DND-41 (cell line): ENCODE data around the gene FBXW7.

ENCODE experiments used
- ATAC-seq: fragments of 200-7000 bp; cut with Tn5 transposase; 3 replicates; pipeline ENCODE4 v1.9.1; 2021; ENCODE audit warnings: low read depth; ENCODE audit not compliant: insufficient read depth
- DNase-seq: peaks from one replicate; pipeline ENCODE4 v3.0.0-alpha.2; 2020
- H2AFZ ChIP-seq: 2 replicates; pipeline ENCODE4 v1.6.0; 2012; ENCODE audit warnings: low read depth, low read length
- H3K27ac ChIP-seq: 2 replicates; pipeline ENCODE4 v1.5.1; 2012; ENCODE audit warnings: low read length, inconsistent platforms
- H3K27me3 ChIP-seq: fragments of 200-600 bp; sonication (generic); 2 replicates; pipeline ENCODE4 v1.6.0; 2012; ENCODE audit warnings: low read length, mild to moderate bottlenecking, inconsistent platforms; ENCODE audit not compliant: insufficient read depth, poor library complexity
- H3K36me3 ChIP-seq: 2 replicates; pipeline ENCODE4 v1.5.1; 2012; ENCODE audit warnings: low read length, inconsistent platforms; ENCODE audit not compliant: insufficient read depth
- H3K4me1 ChIP-seq: 2 replicates; pipeline ENCODE4 v1.5.1; 2012; ENCODE audit warnings: mild to moderate bottlenecking, low read length; ENCODE audit not compliant: insufficient read depth
- H3K4me2 ChIP-seq: 2 replicates; pipeline ENCODE4 v1.6.0; 2012; ENCODE audit warnings: mild to moderate bottlenecking, moderate library complexity, low read length, inconsistent platforms; ENCODE audit not compliant: insufficient read depth
- H3K4me3 ChIP-seq, 2 experiments: fragments of 200-600 bp in 1 of 2; shearing (Covaris generic) in 1 of 2; 2 replicates each; pipeline ENCODE4 v1.5.1; 2012 to 2016; ENCODE audit warnings: inconsistent platforms in 2 of 2, low read length in 2 of 2, mild to moderate bottlenecking in 2 of 2, low read depth in 1 of 2, moderate library complexity in 1 of 2
- H3K79me2 ChIP-seq: 2 replicates; pipeline ENCODE4 v1.6.0; 2012; ENCODE audit warnings: low read length, inconsistent platforms; ENCODE audit not compliant: insufficient read depth
- H3K9ac ChIP-seq: 2 replicates; pipeline ENCODE4 v1.6.0; 2012; ENCODE audit warnings: low read depth, mild to moderate bottlenecking, inconsistent platforms, low read length, moderate library complexity
- H3K9me3 ChIP-seq: 2 replicates; pipeline ENCODE4 v1.5.1; 2012; ENCODE audit warnings: low read length, moderate library complexity, mild to moderate bottlenecking, inconsistent platforms; ENCODE audit not compliant: insufficient read depth, severe bottlenecking
- H4K20me1 ChIP-seq: 2 replicates; pipeline ENCODE4 v1.6.0; 2012; ENCODE audit warnings: low read length; ENCODE audit not compliant: insufficient read depth
- EZH2 ChIP-seq: IDR thresholded peaks from 3 replicates; pipeline ENCODE4 v1.6.1; 2012; ENCODE audit warnings: borderline replicate concordance, low read depth, mild to moderate bottlenecking, moderate library complexity, low read length, inconsistent platforms; ENCODE audit not compliant: severe bottlenecking
- TF ChIP-seq, protein P1 (sequence below): IDR thresholded peaks from 2 replicates; pipeline ENCODE4 v1.5.1; 2012; ENCODE audit warnings: borderline replicate concordance, low read length, moderate library complexity, mild to moderate bottlenecking; ENCODE audit not compliant: poor library complexity, severe bottlenecking; ENCODE audit errors: extremely low read depth

The FBXW7 gene

DNA sequence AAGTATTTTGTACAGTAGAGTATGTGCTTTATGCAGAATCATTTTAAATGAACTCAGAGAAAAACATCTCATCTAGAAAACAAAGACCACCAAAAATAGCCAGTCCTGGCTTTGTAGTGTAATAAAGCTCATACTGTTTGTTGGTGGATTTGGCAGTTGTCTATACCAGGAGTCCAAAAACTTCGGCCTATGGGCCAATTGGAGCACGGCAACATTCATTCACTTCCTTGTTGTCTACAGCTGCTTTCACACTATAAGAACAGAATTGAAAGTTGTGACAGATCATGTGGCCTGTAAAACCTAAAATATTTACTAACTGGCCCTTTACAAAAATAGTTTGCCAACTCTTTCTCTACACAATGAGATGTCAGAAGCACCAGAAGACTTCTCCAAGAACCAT lies 5.3 kb downstream of the FBXW7 start:
- DNase-seq (no peak), ATAC-seq (no peak)
- Histone ChIP-seq H3K36me3 (peaks cover 8% of the 10 kb centered on the region), H3K27me3 (no peaks in the 10 kb centered on the region), H4K20me1 (peaks cover 34% of the 10 kb centered on the region), H3K4me3 (no peak overlapping the region), H3K79me2 (peaks cover 96% of the 10 kb centered on the region), H3K9me3 (no peaks in the 10 kb centered on the region), H3K27ac (no peak overlapping the region), H3K9ac (no peak overlapping the region), H2AFZ (no peak overlapping the region), H3K4me1 (peaks cover 26% of the 10 kb centered on the region), H3K4me2 (peak overlapping the region; percentile 43; the same call in 1 of the 2 replicates)
- no peak for TF ChIP-seq EZH2
- TF ChIP-seq, protein P1, sequence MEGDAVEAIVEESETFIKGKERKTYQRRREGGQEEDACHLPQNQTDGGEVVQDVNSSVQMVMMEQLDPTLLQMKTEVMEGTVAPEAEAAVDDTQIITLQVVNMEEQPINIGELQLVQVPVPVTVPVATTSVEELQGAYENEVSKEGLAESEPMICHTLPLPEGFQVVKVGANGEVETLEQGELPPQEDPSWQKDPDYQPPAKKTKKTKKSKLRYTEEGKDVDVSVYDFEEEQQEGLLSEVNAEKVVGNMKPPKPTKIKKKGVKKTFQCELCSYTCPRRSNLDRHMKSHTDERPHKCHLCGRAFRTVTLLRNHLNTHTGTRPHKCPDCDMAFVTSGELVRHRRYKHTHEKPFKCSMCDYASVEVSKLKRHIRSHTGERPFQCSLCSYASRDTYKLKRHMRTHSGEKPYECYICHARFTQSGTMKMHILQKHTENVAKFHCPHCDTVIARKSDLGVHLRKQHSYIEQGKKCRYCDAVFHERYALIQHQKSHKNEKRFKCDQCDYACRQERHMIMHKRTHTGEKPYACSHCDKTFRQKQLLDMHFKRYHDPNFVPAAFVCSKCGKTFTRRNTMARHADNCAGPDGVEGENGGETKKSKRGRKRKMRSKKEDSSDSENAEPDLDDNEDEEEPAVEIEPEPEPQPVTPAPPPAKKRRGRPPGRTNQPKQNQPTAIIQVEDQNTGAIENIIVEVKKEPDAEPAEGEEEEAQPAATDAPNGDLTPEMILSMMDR, result no peak

DNA sequence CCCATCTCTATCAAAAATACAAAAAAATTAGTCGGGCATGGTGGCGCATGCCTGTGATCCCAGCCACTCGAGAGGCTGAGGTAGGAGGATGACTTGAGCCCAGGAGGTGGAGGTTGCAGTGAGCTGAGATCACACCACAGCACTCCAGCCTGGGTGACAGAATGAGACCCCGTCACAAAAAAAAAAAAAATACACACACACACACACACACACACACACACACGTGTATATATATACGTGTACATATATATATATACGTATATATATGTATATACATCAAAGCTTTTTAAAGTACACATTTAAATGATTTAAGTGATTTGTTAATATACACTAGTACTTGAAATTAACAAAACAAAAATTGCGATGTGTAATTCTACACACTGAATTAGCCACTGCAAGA lies 6.0 kb downstream of the FBXW7 start:
- H3K79me2 ChIP-seq, result peaks cover 96% of the 10 kb centered on the region
- no peaks in the 10 kb centered on the region for H3K27me3 ChIP-seq
- H2AFZ ChIP-seq, result no peak overlapping the region
- no peak for TF ChIP-seq EZH2
- TF ChIP-seq, protein P1, result no peak
- H3K4me2 ChIP-seq, result 0 out of 2 replicates have a peak overlapping the region, but pooled peaks have one; percentile 24
- no peak overlapping the region for H3K4me3 ChIP-seq
- no peak for DNase-seq
- H3K4me1 ChIP-seq, result peaks cover 26% of the 10 kb centered on the region
- peaks cover 38% of the 10 kb centered on the region for H4K20me1 ChIP-seq
- H3K27ac ChIP-seq, result no peak overlapping the region
- ATAC-seq, result no peak
- no peak overlapping the region for H3K9ac ChIP-seq
- H3K9me3 ChIP-seq, result no peaks in the 10 kb centered on the region
- H3K36me3 ChIP-seq, result peaks cover 8% of the 10 kb centered on the region

DNA sequence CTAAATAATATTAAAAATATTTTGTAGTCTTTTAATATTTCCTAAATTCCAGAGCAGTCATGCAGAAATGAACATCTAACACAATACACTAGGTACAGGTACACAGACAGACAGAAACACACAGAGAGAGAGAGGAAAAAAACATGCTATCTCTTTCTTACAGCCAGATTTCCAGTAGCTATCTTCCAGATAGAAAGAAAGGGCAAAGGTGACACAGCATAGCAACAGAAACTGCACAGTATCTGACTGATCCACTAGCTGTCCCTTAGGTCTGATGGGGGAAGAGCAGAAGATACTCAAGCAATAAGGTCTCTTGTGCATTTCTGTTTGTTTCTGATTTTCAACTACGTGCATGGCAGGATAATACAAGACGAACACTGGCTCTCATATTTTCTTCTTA lies 7.8 kb downstream of the FBXW7 start:
- ATAC-seq (no peak), DNase-seq (no peak)
- H3K36me3 ChIP-seq, result peaks cover 8% of the 10 kb centered on the region
- H3K9me3 ChIP-seq, result no peaks in the 10 kb centered on the region
- peaks cover 22% of the 10 kb centered on the region for H4K20me1 ChIP-seq
- TF ChIP-seq, protein P1, result no peak
- no peak for TF ChIP-seq EZH2
- H3K27me3 ChIP-seq, result no peaks in the 10 kb centered on the region
- no peak overlapping the region for H2AFZ ChIP-seq
- H3K27ac ChIP-seq, result no peak overlapping the region
- H3K4me3 ChIP-seq, result no peak overlapping the region
- H3K9ac ChIP-seq, result no peak overlapping the region
- peaks cover 96% of the 10 kb centered on the region for H3K79me2 ChIP-seq
- no peak overlapping the region for H3K4me2 ChIP-seq
- peaks cover 12% of the 10 kb centered on the region for H3K4me1 ChIP-seq

DNA sequence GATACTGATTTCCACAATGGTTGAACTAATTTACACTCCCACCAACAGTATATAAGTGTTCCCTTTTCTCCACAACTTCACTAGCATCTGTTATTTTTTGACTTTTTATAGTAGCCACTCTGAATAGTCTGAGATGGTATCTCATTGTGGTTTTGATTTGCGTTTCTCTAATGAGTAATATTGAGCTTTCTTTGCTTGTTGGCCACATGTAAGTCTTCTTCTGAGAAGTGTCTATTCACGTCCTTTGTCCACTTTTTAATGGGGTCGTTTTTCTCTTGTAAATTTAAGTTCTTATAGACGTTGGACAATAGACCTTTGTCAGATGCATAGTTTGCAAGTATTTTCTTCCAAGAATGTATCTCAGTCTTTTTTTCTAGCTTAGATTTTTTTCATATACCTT lies 10.0 kb downstream of the FBXW7 start:
- Histone ChIP-seq H3K36me3 (peaks cover 8% of the 10 kb centered on the region), H3K79me2 (peaks cover 97% of the 10 kb centered on the region), H3K4me1 (no peaks in the 10 kb centered on the region), H3K9ac (no peak overlapping the region), H4K20me1 (peaks cover 19% of the 10 kb centered on the region), H3K4me3 (no peak overlapping the region), H3K27me3 (no peaks in the 10 kb centered on the region), H3K4me2 (no peak overlapping the region), H2AFZ (no peak overlapping the region), H3K27ac (no peak overlapping the region), H3K9me3 (no peaks in the 10 kb centered on the region)
- no peak for ATAC-seq
- TF ChIP-seq EZH2, result no peak
- TF ChIP-seq, protein P1, result no peak
- no peak for DNase-seq
